Suprapubic skin (tissue), 3 donors: ENCODE data around the gene CEACAM18.

Experiments used
- POLR2A ChIP-seq, 2 donors: fragments of 450-650 bp; IDR thresholded peaks; one replicate each; pipeline ENCODE4 v1.6.1; 2017; ENCODE audit warnings: antibody characterized with exemption in 2 of 2, mild to moderate bottlenecking in 2 of 2, moderate library complexity in 2 of 2
- TF ChIP-seq, protein P1 (sequence below), 2 donors: fragments of 200-600 bp in 1 of 2; fragments of 450-650 bp in 1 of 2; sonication (generic) in 1 of 2; IDR thresholded peaks; one replicate each; pipeline ENCODE4 v1.5.1; 2016 to 2019; ENCODE audit warnings: antibody characterized with exemption in 2 of 2, mild to moderate bottlenecking in 1 of 2, moderate library complexity in 1 of 2

GRCh38 chr19:51490676-51491075, 12.3 kb downstream of the CEACAM18 start:
- TF ChIP-seq, protein P1, sequence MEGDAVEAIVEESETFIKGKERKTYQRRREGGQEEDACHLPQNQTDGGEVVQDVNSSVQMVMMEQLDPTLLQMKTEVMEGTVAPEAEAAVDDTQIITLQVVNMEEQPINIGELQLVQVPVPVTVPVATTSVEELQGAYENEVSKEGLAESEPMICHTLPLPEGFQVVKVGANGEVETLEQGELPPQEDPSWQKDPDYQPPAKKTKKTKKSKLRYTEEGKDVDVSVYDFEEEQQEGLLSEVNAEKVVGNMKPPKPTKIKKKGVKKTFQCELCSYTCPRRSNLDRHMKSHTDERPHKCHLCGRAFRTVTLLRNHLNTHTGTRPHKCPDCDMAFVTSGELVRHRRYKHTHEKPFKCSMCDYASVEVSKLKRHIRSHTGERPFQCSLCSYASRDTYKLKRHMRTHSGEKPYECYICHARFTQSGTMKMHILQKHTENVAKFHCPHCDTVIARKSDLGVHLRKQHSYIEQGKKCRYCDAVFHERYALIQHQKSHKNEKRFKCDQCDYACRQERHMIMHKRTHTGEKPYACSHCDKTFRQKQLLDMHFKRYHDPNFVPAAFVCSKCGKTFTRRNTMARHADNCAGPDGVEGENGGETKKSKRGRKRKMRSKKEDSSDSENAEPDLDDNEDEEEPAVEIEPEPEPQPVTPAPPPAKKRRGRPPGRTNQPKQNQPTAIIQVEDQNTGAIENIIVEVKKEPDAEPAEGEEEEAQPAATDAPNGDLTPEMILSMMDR (IDR thresholded peaks at IDR 0.05), result no peak
- no peak for TF ChIP-seq POLR2A (IDR thresholded peaks at IDR 0.05)
